WTC11 (cell line): ENCODE results near the gene CHST11. TPM values are rescaled to one million over a fixed set of nuclear protein-coding genes. Genes with fewer than 3 reads are reported as not detected.

ENCODE experiments used
- ATAC-seq: fragments of 200-7000 bp; cut with Tn5 transposase; 2 replicates; pipeline ENCODE4 v1.10.0; 2021; ENCODE audit warnings: mild to moderate bottlenecking, moderate library complexity
- CTCF ChIA-PET: fragments of 300-600 bp; sonication (Branson Sonifier 250); formaldehyde crosslinking; loops from one replicate; lab custom pipeline; 2021; ENCODE audit warnings: antibody characterized with exemption; lab: Charles Lee
- POLR2A ChIA-PET: fragments of 350-600 bp; sonication (Branson Sonifier 250); formaldehyde crosslinking; loops from one replicate; lab custom pipeline; 2021; ENCODE audit warnings: antibody characterized with exemption; lab: Charles Lee
- DNase-seq: peaks from one replicate; pipeline ENCODE4 v3.0.0; 2021; ENCODE audit warnings: low spot score
- H3K27ac Mint-ChIP-seq: 2 replicates; pipeline ENCODE4 v1.8.0; 2021; ENCODE audit warnings: mixed read lengths
- H3K27me3 Mint-ChIP-seq: 2 replicates; pipeline ENCODE4 v1.8.0; 2021; ENCODE audit warnings: low read depth, mild to moderate bottlenecking, moderate library complexity, mixed read lengths
- H3K36me3 Mint-ChIP-seq: 2 replicates; pipeline ENCODE4 v1.8.0; 2021; ENCODE audit warnings: mixed read lengths
- H3K4me1 Mint-ChIP-seq: 2 replicates; pipeline ENCODE4 v1.8.0; 2022; ENCODE audit warnings: mixed read lengths
- H3K4me3 Mint-ChIP-seq: 2 replicates; pipeline ENCODE4 v1.8.0; 2021; ENCODE audit warnings: mild to moderate bottlenecking, moderate library complexity, mixed read lengths
- H3K9me3 Mint-ChIP-seq: 2 replicates; pipeline ENCODE4 v1.8.0; 2021; ENCODE audit warnings: mixed read lengths
- CBFB ChIP-seq: sonication (generic); formaldehyde crosslinking; IDR thresholded peaks from 2 replicates; pipeline ENCODE4 v1.8.1; 2022; ENCODE audit warnings: mild to moderate bottlenecking, low read depth, missing genetic modification reagents
- ESRRA ChIP-seq: sonication (generic); formaldehyde crosslinking; IDR thresholded peaks from 2 replicates; pipeline ENCODE4 v1.8.1; 2022; ENCODE audit warnings: mild to moderate bottlenecking, missing genetic modification reagents, borderline replicate concordance
- FOXK1 ChIP-seq: sonication (generic); formaldehyde crosslinking; IDR thresholded peaks from 2 replicates; pipeline ENCODE4 v1.8.0; 2022; ENCODE audit warnings: mild to moderate bottlenecking, moderate library complexity, missing genetic modification reagents
- FOXP1 ChIP-seq: sonication (generic); formaldehyde crosslinking; IDR thresholded peaks from 2 replicates; pipeline ENCODE4 v1.8.0; 2022; ENCODE audit warnings: missing genetic modification reagents, mild to moderate bottlenecking, moderate library complexity, borderline replicate concordance
- GABPB1 ChIP-seq: sonication (generic); formaldehyde crosslinking; IDR thresholded peaks from 2 replicates; pipeline ENCODE4 v1.8.1; 2023; ENCODE audit warnings: mild to moderate bottlenecking, missing genetic modification reagents
- JAZF1 ChIP-seq: fragments of 250-450 bp; sonication (Bioruptor Pico); IDR thresholded peaks from 2 replicates; pipeline ENCODE4 v1.9.0; 2021; ENCODE audit warnings: moderate library complexity, mild to moderate bottlenecking, inconsistent platforms
- JUN ChIP-seq: sonication (generic); formaldehyde crosslinking; IDR thresholded peaks from 2 replicates; pipeline ENCODE4 v1.8.0; 2023; ENCODE audit warnings: mild to moderate bottlenecking, missing genetic modification reagents
- NFATC4 ChIP-seq: fragments of 250-450 bp; sonication (Bioruptor Pico); IDR thresholded peaks from 2 replicates; pipeline ENCODE4 v1.9.0; 2021; ENCODE audit warnings: mild to moderate bottlenecking
- NFYB ChIP-seq: sonication (generic); formaldehyde crosslinking; conservative IDR thresholded peaks from 2 replicates; pipeline ENCODE4 v1.8.0; 2022; ENCODE audit warnings: low read depth, missing genetic modification reagents
- NR2C2 ChIP-seq: sonication (generic); formaldehyde crosslinking; IDR thresholded peaks from 2 replicates; pipeline ENCODE4 v1.8.0; 2022; ENCODE audit warnings: mild to moderate bottlenecking, missing genetic modification reagents
- NR3C1 ChIP-seq: sonication (generic); formaldehyde crosslinking; conservative IDR thresholded peaks from 2 replicates; pipeline ENCODE4 v1.8.1; 2023; ENCODE audit warnings: low read depth, mild to moderate bottlenecking, missing genetic modification reagents
- RELA ChIP-seq: sonication (generic); formaldehyde crosslinking; IDR thresholded peaks from 2 replicates; pipeline ENCODE4 v1.8.1; 2022; ENCODE audit warnings: missing genetic modification reagents, mild to moderate bottlenecking, borderline replicate concordance
- SMAD4 ChIP-seq: sonication (generic); formaldehyde crosslinking; IDR thresholded peaks from 2 replicates; pipeline ENCODE4 v1.8.0; 2022; ENCODE audit warnings: mild to moderate bottlenecking, missing genetic modification reagents
- SOX15 ChIP-seq: fragments of 250-450 bp; sonication (Bioruptor Pico); IDR thresholded peaks from 2 replicates; pipeline ENCODE4 v1.9.0; 2021; ENCODE audit warnings: mild to moderate bottlenecking
- SP1 ChIP-seq: sonication (generic); formaldehyde crosslinking; conservative IDR thresholded peaks from 2 replicates; pipeline ENCODE4 v1.8.1; 2022; ENCODE audit warnings: missing genetic modification reagents
- TP53 ChIP-seq: sonication (generic); formaldehyde crosslinking; IDR thresholded peaks from 2 replicates; pipeline ENCODE4 v1.8.1; 2023; ENCODE audit warnings: mild to moderate bottlenecking, missing genetic modification reagents
- ZNF138 ChIP-seq: sonication (generic); formaldehyde crosslinking; conservative IDR thresholded peaks from 2 replicates; pipeline ENCODE4 v1.8.1; 2022; ENCODE audit warnings: mild to moderate bottlenecking, moderate library complexity, missing genetic modification reagents
- ZNF219 ChIP-seq: sonication (generic); formaldehyde crosslinking; IDR thresholded peaks from 2 replicates; pipeline ENCODE4 v1.8.0; 2023; ENCODE audit warnings: missing genetic modification reagents, mild to moderate bottlenecking, borderline replicate concordance
- ZNF423 ChIP-seq: fragments of 250-450 bp; sonication (Bioruptor Pico); IDR thresholded peaks from 2 replicates; pipeline ENCODE4 v2.1.2; 2022; ENCODE audit warnings: mild to moderate bottlenecking, moderate library complexity
- total RNA-seq: library from RNA; stranded (reverse); gene quantifications from 3 replicates; pipeline ENCODE4 v1.2.3, GENCODE V29; 2021
- TF ChIP-seq, protein P1 (sequence below): sonication (generic); formaldehyde crosslinking; IDR thresholded peaks from 2 replicates; pipeline ENCODE4 v1.8.0; 2023; ENCODE audit warnings: missing genetic modification reagents, mild to moderate bottlenecking, borderline replicate concordance
- TF ChIP-seq, protein P2 (sequence below): fragments of 200-600 bp; IDR thresholded peaks from 2 replicates; pipeline ENCODE4 v1.8.0; 2022; ENCODE audit warnings: antibody characterized with exemption
- TF ChIP-seq, protein P3 (sequence below): sonication (generic); formaldehyde crosslinking; IDR thresholded peaks from 2 replicates; pipeline ENCODE4 v1.8.1; 2023; ENCODE audit warnings: mild to moderate bottlenecking, missing genetic modification reagents
- TF ChIP-seq, protein P4 (sequence below): sonication (generic); formaldehyde crosslinking; IDR thresholded peaks from 2 replicates; pipeline ENCODE4 v1.8.1; 2022; ENCODE audit warnings: low read depth, mild to moderate bottlenecking, moderate library complexity, missing genetic modification reagents, borderline replicate concordance
- TF ChIP-seq, protein P5 (sequence below): sonication (generic); formaldehyde crosslinking; IDR thresholded peaks from 2 replicates; pipeline ENCODE4 v1.8.1; 2023; ENCODE audit warnings: mild to moderate bottlenecking, missing genetic modification reagents, borderline replicate concordance

CHST11 gene
- total RNA-seq, 1 experiment from 2014 or later, result 24.2 TPM

DNA sequence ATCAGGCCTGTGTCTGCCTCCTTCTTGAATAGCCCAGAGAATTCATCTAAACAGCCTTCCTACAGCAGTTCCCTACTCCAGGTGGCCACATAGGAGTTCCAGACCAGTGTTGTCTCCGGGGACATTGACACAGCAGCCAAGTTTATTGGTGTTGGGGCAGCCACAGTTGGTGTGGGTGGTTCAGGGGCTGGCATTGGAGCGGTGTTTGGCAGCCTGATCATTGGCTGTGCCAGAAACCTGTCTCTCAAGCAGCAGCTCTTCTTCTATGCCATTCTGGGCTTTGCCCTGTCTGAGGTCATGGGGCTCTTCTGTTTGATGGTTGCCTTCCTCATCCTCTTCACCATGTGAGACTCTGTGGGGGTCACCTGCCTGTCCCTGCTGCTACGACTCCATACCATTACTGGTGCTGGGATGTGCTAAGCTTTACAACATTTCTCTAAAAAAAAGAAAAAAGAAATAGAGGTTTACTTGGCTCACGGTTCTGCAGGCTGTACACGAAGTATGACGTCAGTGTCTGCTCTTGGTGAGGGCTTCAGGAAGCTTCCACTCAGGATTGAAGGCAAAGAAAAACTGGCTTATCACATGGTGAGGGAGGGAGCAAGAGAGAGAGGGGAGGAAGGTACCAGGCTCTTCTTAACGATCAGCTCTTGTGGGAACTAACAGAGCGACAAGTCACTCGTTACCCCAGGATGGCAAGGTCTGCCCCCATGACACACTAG is 57.5 kb downstream of the CHST11 start (continued):
- TF ChIP-seq, protein P1, sequence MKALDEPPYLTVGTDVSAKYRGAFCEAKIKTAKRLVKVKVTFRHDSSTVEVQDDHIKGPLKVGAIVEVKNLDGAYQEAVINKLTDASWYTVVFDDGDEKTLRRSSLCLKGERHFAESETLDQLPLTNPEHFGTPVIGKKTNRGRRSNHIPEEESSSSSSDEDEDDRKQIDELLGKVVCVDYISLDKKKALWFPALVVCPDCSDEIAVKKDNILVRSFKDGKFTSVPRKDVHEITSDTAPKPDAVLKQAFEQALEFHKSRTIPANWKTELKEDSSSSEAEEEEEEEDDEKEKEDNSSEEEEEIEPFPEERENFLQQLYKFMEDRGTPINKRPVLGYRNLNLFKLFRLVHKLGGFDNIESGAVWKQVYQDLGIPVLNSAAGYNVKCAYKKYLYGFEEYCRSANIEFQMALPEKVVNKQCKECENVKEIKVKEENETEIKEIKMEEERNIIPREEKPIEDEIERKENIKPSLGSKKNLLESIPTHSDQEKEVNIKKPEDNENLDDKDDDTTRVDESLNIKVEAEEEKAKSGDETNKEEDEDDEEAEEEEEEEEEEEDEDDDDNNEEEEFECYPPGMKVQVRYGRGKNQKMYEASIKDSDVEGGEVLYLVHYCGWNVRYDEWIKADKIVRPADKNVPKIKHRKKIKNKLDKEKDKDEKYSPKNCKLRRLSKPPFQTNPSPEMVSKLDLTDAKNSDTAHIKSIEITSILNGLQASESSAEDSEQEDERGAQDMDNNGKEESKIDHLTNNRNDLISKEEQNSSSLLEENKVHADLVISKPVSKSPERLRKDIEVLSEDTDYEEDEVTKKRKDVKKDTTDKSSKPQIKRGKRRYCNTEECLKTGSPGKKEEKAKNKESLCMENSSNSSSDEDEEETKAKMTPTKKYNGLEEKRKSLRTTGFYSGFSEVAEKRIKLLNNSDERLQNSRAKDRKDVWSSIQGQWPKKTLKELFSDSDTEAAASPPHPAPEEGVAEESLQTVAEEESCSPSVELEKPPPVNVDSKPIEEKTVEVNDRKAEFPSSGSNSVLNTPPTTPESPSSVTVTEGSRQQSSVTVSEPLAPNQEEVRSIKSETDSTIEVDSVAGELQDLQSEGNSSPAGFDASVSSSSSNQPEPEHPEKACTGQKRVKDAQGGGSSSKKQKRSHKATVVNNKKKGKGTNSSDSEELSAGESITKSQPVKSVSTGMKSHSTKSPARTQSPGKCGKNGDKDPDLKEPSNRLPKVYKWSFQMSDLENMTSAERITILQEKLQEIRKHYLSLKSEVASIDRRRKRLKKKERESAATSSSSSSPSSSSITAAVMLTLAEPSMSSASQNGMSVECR (CRISPR knock-in tag), result no peak
- TF ChIP-seq ZNF138 (no peak), CBFB (CRISPR knock-in tag) (no peak), JUN (CRISPR knock-in tag) (no peak), JAZF1 (CRISPR knock-in tag) (no peak), NFYB (CRISPR knock-in tag) (no peak), ESRRA (CRISPR knock-in tag) (no peak), SMAD4 (no peak), RELA (CRISPR knock-in tag) (no peak), GABPB1 (CRISPR knock-in tag) (no peak), ZNF423 (CRISPR knock-in tag) (no peak)

DNA sequence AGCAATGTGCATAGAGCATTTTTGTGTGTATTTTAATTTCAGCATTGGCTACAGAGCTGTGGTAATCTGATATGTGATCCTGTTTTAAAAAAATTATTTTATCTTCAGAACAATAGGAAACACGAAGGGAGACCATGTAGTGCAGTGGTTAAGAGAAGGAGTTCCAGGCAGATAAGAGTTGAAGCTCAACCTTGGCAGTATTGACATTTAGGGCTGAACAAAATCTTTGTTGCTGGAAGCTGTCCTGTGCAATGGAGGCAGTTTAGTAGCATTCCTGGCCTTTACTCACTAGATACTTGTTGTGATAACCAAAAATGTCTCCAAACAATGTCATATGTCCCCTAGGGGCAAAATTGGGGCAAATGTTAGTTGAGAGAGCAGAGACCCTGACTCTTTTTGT is 59.2 kb downstream of the CHST11 start:
- H3K36me3 Mint-ChIP-seq, result no peaks in the 10 kb centered on the region
- TF ChIP-seq SP1, result no peak
- TF ChIP-seq ZNF219, result no peak
- TF ChIP-seq, protein P2, sequence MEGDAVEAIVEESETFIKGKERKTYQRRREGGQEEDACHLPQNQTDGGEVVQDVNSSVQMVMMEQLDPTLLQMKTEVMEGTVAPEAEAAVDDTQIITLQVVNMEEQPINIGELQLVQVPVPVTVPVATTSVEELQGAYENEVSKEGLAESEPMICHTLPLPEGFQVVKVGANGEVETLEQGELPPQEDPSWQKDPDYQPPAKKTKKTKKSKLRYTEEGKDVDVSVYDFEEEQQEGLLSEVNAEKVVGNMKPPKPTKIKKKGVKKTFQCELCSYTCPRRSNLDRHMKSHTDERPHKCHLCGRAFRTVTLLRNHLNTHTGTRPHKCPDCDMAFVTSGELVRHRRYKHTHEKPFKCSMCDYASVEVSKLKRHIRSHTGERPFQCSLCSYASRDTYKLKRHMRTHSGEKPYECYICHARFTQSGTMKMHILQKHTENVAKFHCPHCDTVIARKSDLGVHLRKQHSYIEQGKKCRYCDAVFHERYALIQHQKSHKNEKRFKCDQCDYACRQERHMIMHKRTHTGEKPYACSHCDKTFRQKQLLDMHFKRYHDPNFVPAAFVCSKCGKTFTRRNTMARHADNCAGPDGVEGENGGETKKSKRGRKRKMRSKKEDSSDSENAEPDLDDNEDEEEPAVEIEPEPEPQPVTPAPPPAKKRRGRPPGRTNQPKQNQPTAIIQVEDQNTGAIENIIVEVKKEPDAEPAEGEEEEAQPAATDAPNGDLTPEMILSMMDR, result no peak
- TF ChIP-seq TP53, result no peak
- no peak for TF ChIP-seq FOXP1 (CRISPR knock-in tag)
- no peak for TF ChIP-seq SOX15
- no peak for TF ChIP-seq CBFB (CRISPR knock-in tag)
- TF ChIP-seq, protein P3, sequence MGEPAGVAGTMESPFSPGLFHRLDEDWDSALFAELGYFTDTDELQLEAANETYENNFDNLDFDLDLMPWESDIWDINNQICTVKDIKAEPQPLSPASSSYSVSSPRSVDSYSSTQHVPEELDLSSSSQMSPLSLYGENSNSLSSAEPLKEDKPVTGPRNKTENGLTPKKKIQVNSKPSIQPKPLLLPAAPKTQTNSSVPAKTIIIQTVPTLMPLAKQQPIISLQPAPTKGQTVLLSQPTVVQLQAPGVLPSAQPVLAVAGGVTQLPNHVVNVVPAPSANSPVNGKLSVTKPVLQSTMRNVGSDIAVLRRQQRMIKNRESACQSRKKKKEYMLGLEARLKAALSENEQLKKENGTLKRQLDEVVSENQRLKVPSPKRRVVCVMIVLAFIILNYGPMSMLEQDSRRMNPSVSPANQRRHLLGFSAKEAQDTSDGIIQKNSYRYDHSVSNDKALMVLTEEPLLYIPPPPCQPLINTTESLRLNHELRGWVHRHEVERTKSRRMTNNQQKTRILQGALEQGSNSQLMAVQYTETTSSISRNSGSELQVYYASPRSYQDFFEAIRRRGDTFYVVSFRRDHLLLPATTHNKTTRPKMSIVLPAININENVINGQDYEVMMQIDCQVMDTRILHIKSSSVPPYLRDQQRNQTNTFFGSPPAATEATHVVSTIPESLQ (CRISPR knock-in tag), result no peak
- no peak for TF ChIP-seq NR2C2 (CRISPR knock-in tag)
- TF ChIP-seq FOXK1 (CRISPR knock-in tag), result no peak
- TF ChIP-seq, protein P4, sequence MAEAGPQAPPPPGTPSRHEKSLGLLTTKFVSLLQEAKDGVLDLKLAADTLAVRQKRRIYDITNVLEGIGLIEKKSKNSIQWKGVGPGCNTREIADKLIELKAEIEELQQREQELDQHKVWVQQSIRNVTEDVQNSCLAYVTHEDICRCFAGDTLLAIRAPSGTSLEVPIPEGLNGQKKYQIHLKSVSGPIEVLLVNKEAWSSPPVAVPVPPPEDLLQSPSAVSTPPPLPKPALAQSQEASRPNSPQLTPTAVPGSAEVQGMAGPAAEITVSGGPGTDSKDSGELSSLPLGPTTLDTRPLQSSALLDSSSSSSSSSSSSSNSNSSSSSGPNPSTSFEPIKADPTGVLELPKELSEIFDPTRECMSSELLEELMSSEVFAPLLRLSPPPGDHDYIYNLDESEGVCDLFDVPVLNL (CRISPR knock-in tag), result no peak
- TF ChIP-seq NFATC4 (CRISPR knock-in tag), result no peak
- TF ChIP-seq, protein P5, sequence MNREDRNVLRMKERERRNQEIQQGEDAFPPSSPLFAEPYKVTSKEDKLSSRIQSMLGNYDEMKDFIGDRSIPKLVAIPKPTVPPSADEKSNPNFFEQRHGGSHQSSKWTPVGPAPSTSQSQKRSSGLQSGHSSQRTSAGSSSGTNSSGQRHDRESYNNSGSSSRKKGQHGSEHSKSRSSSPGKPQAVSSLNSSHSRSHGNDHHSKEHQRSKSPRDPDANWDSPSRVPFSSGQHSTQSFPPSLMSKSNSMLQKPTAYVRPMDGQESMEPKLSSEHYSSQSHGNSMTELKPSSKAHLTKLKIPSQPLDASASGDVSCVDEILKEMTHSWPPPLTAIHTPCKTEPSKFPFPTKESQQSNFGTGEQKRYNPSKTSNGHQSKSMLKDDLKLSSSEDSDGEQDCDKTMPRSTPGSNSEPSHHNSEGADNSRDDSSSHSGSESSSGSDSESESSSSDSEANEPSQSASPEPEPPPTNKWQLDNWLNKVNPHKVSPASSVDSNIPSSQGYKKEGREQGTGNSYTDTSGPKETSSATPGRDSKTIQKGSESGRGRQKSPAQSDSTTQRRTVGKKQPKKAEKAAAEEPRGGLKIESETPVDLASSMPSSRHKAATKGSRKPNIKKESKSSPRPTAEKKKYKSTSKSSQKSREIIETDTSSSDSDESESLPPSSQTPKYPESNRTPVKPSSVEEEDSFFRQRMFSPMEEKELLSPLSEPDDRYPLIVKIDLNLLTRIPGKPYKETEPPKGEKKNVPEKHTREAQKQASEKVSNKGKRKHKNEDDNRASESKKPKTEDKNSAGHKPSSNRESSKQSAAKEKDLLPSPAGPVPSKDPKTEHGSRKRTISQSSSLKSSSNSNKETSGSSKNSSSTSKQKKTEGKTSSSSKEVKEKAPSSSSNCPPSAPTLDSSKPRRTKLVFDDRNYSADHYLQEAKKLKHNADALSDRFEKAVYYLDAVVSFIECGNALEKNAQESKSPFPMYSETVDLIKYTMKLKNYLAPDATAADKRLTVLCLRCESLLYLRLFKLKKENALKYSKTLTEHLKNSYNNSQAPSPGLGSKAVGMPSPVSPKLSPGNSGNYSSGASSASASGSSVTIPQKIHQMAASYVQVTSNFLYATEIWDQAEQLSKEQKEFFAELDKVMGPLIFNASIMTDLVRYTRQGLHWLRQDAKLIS, result no peak
- TF ChIP-seq NR3C1, result no peak
- no peak overlapping the region for H3K27ac Mint-ChIP-seq
- ATAC-seq, result no peak
- no peaks in the 10 kb centered on the region for H3K27me3 Mint-ChIP-seq
- H3K4me3 Mint-ChIP-seq, result no peak overlapping the region
- DNase-seq, result no peak
- no peaks in the 10 kb centered on the region for H3K9me3 Mint-ChIP-seq
- peaks cover 45% of the 10 kb centered on the region for H3K4me1 Mint-ChIP-seq
- ChIA-PET CTCF (no interaction called here), POLR2A (no interaction called here)
